ENCODE results near the gene JOSD1.
A peak's percentile ranks its signal among the peaks of the same experiment; 100 is the strongest.
"Not testable (repeated sequence)": the region's sequence is repeated elsewhere in the genome, so short reads cannot be mapped to it uniquely, and the experiment has no call there.

Gene JOSD1

GRCh38 chr22:38675833-38676232, 24.9 kb downstream of the JOSD1 start:
- DNase-seq, result no peak

GRCh38 chr22:38674888-38675287, 25.9 kb downstream of the JOSD1 start:
- no peak for DNase-seq

GRCh38 chr22:38657045-38657909, 43.5 kb downstream of the JOSD1 start:
- DNase-seq, result no peak

- DNase-seq, result peak; percentile 92
Observed at GRCh38 chr22:38656256-38657044, 44.3 kb downstream of the JOSD1 start, which contains the start of the genes CBY1 and FAM227A. CBY1 (plus strand) TSS chr22:38656638; CDS start chr22:38668055, 11,417 bp downstream. FAM227A (minus strand) TSS chr22:38656392; CDS start chr22:38650168, 6,224 bp downstream.

- DNase-seq, result peak; percentile 52
Observed at GRCh38 chr22:38655519-38656255, 45.1 kb downstream of the JOSD1 start.

- no peak for DNase-seq
Observed at GRCh38 chr22:38653741-38654140, 47.0 kb downstream of the JOSD1 start.

- peak; percentile 12 for DNase-seq
Observed at GRCh38 chr22:38652859-38653258, 47.9 kb downstream of the JOSD1 start.

- no peak for DNase-seq
Observed at GRCh38 chr22:38649841-38650522, 50.8 kb downstream of the JOSD1 start.

- no peak for DNase-seq
Observed at GRCh38 chr22:38645430-38645829, 55.3 kb downstream of the JOSD1 start.

- not testable (repeated sequence) for DNase-seq
Observed at GRCh38 chr22:38644245-38644644, 56.5 kb downstream of the JOSD1 start.

- DNase-seq, result no peak
Observed at GRCh38 chr22:38641476-38642040, 59.2 kb downstream of the JOSD1 start.

- DNase-seq, result no peak
Observed at GRCh38 chr22:38638728-38639127, 62.0 kb downstream of the JOSD1 start.

- no peak for DNase-seq
Observed at GRCh38 chr22:38638216-38638615, 62.5 kb downstream of the JOSD1 start.
